ENCODE measurements around the gene EEF1AKMT2.

The EEF1AKMT2 gene

DNA sequence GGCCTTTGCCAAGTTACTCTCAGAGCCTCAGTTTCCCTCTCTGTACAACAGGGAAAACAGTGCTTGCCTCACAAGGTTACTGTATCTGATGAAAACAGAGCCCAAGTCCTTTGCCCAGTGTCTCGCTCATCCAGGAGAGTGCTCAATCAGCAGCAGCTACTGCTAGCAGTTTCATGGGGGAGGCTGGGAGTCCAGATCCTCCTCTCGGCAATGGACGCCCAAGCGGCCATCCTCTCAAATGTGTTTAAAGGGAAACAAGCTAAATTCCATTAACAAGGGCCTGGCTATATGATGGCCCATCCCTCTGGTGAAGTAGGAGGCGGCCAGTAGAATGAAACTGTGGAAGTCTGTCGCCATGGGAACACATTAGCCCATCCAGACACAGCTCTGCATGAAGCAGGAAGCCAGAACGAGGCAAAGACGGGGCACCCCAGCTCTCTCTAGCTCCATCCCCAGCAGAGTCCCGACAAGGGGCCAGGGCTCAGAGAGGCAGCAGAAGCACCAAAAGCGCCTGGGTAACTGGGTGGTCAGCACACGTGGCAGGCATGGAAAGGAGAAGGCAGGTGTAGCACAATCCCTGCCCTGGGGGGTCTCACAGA lies 82.7 kb downstream of the EEF1AKMT2 start:
- peak overlapping the region; percentile 59 for H3K27ac ChIP-seq (ENCODE audit: low read depth, low read length, severe bottlenecking)
- peaks cover 23% of the 10 kb centered on the region for H3K4me1 ChIP-seq (ENCODE audit: control insufficient read depth, insufficient read depth, low read length, poor library complexity, severe bottlenecking)
- peaks cover 31% of the 10 kb centered on the region for H3K36me3 ChIP-seq (ENCODE audit: control insufficient read depth, insufficient read depth, low read length)
- no peak overlapping the region for H3K4me3 ChIP-seq (ENCODE audit: extremely low read depth, insufficient read depth, low read length, poor library complexity, severe bottlenecking)
- H3K9me3 ChIP-seq (ENCODE audit: control insufficient read depth, low read length): no peaks in the 10 kb centered on the region
- 72 to 81% methylated on average over 10 of the region's 11 CpGs for WGBS, 2 experiments (ENCODE audit: insufficient coverage in 2 of 2)

DNA sequence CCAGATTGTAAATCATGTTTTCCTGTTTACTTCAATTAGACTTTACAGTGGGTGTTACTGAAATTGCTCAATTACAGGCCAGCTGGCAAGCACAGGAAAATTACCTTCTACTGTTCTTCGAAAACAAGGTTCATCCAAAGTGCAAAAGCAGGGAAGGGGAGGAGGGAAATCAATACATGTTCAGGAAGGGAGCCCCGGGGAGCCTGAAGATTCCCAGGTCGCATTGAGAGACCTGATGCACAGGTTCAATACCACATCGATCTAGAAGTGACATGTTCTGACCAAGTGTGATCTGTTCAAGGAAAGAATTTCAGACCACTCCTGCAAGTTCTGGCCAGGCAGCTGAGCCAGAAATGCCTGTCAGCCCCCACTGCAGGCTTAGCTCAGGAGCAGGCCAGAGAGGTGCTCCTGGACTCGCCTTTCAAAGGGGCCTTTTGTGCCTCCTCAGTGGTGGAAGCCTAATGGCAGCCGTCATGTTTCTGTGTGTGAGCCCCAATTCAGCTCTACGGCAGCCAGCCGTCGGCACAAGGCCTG lies 83.4 kb downstream of the EEF1AKMT2 start:
- no peak overlapping the region for H3K4me3 ChIP-seq (ENCODE audit: extremely low read depth, insufficient read depth, low read length, poor library complexity, severe bottlenecking)
- peak overlapping the region; percentile 59 for H3K27ac ChIP-seq (ENCODE audit: low read depth, low read length, severe bottlenecking)
- peaks cover 31% of the 10 kb centered on the region for H3K36me3 ChIP-seq (ENCODE audit: control insufficient read depth, insufficient read depth, low read length)
- H3K9me3 ChIP-seq (ENCODE audit: control insufficient read depth, low read length): no peaks in the 10 kb centered on the region
- peaks cover 16% of the 10 kb centered on the region for H3K4me1 ChIP-seq (ENCODE audit: control insufficient read depth, insufficient read depth, low read length, poor library complexity, severe bottlenecking)
- WGBS, 2 experiments (ENCODE audit: insufficient coverage in 2 of 2): 79 to 81% methylated on average over 8 to 9 of the region's 9 CpGs

Measured in mesodermal cell (in vitro differentiated cells).